MCF 10A (cell line): ENCODE measurements around the gene FKBP11. TPM values are rescaled to one million over a fixed set of nuclear protein-coding genes. Genes with fewer than 3 reads are reported as not detected.
A peak's percentile ranks its signal among the peaks of the same experiment; 100 is the strongest.

Source experiments
- Bru-seq: library from RNA; stranded (reverse); fragments of 400-500 nt; gene quantifications from one replicate; lab custom pipeline; 2021; lab: Mats Ljungman, UMichigan
- BruChase-seq, 2 experiments: library from RNA; stranded (reverse); fragments of 400-500 nt; gene quantifications; one replicate each; lab custom pipeline; 2021; lab: Mats Ljungman, UMichigan
- BruUV-seq: library from RNA; stranded (reverse); fragments of 400-500 nt; replicated peaks from 2 replicates; lab custom pipeline; 2021; lab: Mats Ljungman, UMichigan
- CTCF ChIA-PET: fragments of 300-600 bp; sonication (Branson Sonifier 250); formaldehyde crosslinking; extraction: SDS; loops from one replicate; lab custom pipeline; 2021; ENCODE audit warnings: antibody characterized with exemption, inconsistent platforms; lab: Yijun Ruan, JAX
- POLR2A ChIA-PET: fragments of 300-600, 350-650 bp; sonication (Branson Sonifier 250); formaldehyde crosslinking; extraction: SDS; loops from one replicate; lab custom pipeline; 2020; ENCODE audit warnings: antibody characterized with exemption, inconsistent platforms; lab: Yijun Ruan, JAX
- DNase-seq: peaks from one replicate; pipeline ENCODE4 v3.0.0-alpha.2; 2018; ENCODE audit not compliant: unreplicated experiment
- H3K27ac Mint-ChIP-seq: one replicate; pipeline ENCODE4 v1.8.0; 2022; ENCODE audit warnings: mild to moderate bottlenecking, low read depth, mixed read lengths; ENCODE audit not compliant: unreplicated experiment
- H3K27me3 Mint-ChIP-seq: one replicate; pipeline ENCODE4 v1.8.0; 2022; ENCODE audit warnings: mixed read lengths; ENCODE audit not compliant: insufficient read depth, unreplicated experiment
- H3K36me3 Mint-ChIP-seq: one replicate; pipeline ENCODE4 v1.8.0; 2022; ENCODE audit warnings: mild to moderate bottlenecking, moderate library complexity, mixed read lengths; ENCODE audit not compliant: insufficient read depth, unreplicated experiment
- H3K4me1 Mint-ChIP-seq: one replicate; pipeline ENCODE4 v1.8.0; 2022; ENCODE audit warnings: mixed read lengths; ENCODE audit not compliant: insufficient read depth, unreplicated experiment
- H3K4me3 Mint-ChIP-seq: one replicate; pipeline ENCODE4 v1.8.0; 2022; ENCODE audit warnings: mild to moderate bottlenecking, moderate library complexity, mixed read lengths; ENCODE audit not compliant: unreplicated experiment
- H3K9me3 Mint-ChIP-seq: one replicate; pipeline ENCODE4 v1.8.0; 2022; ENCODE audit warnings: mixed read lengths; ENCODE audit not compliant: unreplicated experiment
- intact Hi-C: fragments of 100-400 bp; cut with micrococcal nuclease; formaldehyde crosslinking; loops from 2 replicates; pipeline ENCODE4 v1.14.1; 2022
- long read RNA-seq: library from polyadenylated mRNA; stranded (forward); transcript quantifications from one replicate; pipeline ENCODE4 v2.0.0, GENCODE V29; 2022
- total RNA-seq: library from RNA; stranded (reverse); gene quantifications from 2 replicates; pipeline ENCODE4 v1.2.3, GENCODE V29; 2022
- TF ChIP-seq, protein P1 (sequence below): fragments of 200-600 bp; IDR thresholded peaks from one replicate; pipeline ENCODE4 v1.8.0; 2022; ENCODE audit warnings: antibody characterized with exemption, mild to moderate bottlenecking; ENCODE audit not compliant: unreplicated experiment

Gene FKBP11
- total RNA-seq (11.0 and 13.1 TPM in 2 replicates), Bru-seq, nascent RNA (percentile 79 among the genes with signal in this experiment), BruChase-seq, experiment 1, labeled RNA remaining after a 6-hour chase (percentile 96 among the genes with signal in this experiment), BruChase-seq, experiment 2, labeled RNA remaining after a 2-hour chase (percentile 95 among the genes with signal in this experiment)
- long read RNA-seq, partial matches to known transcripts, result 1 of 2 reads
- long read RNA-seq, other reads (novel, unspliced or antisense), result 1 of 2 reads

GRCh38 chr12:48925304-48926011, at the start of gene FKBP11:
FKBP11 (minus strand) TSS chr12:48925492; CDS start chr12:48925428, 64 bp downstream.
- Mint-ChIP-seq H3K27me3 (no peaks in the 10 kb centered on the region), H3K27ac (no peak within 1 kb of the TSS), H3K9me3 (no peaks in the 10 kb centered on the region), H3K36me3 (peaks cover 90% of the 10 kb centered on the region), H3K4me1 (no peaks in the 10 kb centered on the region), H3K4me3 (no peak within 1 kb of the TSS)
- no TSS peak for BruUV-seq
- DNase-seq, result no peak
- ChIA-PET CTCF (interaction anchor here (0.6 to 3.4 kb wide), 4 partner anchors 11 to 62 kb away, joined by 4 to 18 read pairs (median 5); partner anchors contain the start of gene WNT1), POLR2A (interaction anchor here (1.0 to 1.4 kb wide), 2 partner anchors 18 to 60 kb away, joined by 4 read pairs; partner anchors contain the start of gene RND1)
- intact Hi-C loops, result no loop called here
- TF ChIP-seq, protein P1, sequence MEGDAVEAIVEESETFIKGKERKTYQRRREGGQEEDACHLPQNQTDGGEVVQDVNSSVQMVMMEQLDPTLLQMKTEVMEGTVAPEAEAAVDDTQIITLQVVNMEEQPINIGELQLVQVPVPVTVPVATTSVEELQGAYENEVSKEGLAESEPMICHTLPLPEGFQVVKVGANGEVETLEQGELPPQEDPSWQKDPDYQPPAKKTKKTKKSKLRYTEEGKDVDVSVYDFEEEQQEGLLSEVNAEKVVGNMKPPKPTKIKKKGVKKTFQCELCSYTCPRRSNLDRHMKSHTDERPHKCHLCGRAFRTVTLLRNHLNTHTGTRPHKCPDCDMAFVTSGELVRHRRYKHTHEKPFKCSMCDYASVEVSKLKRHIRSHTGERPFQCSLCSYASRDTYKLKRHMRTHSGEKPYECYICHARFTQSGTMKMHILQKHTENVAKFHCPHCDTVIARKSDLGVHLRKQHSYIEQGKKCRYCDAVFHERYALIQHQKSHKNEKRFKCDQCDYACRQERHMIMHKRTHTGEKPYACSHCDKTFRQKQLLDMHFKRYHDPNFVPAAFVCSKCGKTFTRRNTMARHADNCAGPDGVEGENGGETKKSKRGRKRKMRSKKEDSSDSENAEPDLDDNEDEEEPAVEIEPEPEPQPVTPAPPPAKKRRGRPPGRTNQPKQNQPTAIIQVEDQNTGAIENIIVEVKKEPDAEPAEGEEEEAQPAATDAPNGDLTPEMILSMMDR, result no peak

- Mint-ChIP-seq H3K4me1 (peaks cover 20% of the 10 kb centered on the region), H3K9me3 (no peaks in the 10 kb centered on the region), H3K27ac (no peak overlapping the region), H3K4me3 (no peak overlapping the region), H3K36me3 (no peaks in the 10 kb centered on the region), H3K27me3 (peaks cover 23% of the 10 kb centered on the region)
- intact Hi-C loops, result no loop called here
- DNase-seq, result no peak
- TF ChIP-seq, protein P1, result peak; percentile 25
- no TSS peak for BruUV-seq
- ChIA-PET CTCF (interaction anchor here (1.6 kb wide), 1 partner anchor 14 kb away, joined by 8 read pairs; no protein-coding TSS in a partner anchor), POLR2A (interaction anchor here (0.6 kb wide), 1 partner anchor 38 kb away, joined by 4 read pairs; no protein-coding TSS in a partner anchor)
These were observed 48.8 kb upstream of the FKBP11 start for GRCh38 chr12:48973941-48974673.

DNA sequence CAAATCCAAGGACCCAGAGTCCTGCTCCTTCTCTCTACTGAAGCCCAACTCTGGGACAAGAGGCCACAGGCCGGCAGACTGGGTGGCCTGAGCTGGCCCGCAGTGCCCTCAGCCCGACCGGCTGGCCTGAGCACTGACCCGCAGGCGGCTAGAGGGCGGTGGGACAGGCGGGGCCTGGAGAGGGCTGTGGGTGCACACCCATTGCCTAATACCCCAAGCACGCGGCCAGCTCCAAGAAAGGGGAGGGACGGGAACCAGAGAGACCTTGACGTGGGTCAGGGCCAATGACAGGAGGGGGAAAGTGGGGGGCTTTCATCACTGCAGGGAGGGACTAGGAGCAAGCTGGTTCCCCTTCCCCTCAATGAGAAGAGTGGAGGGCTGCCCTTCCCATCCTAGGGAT, 48.2 kb upstream of the FKBP11 start:
- H3K27ac Mint-ChIP-seq, result no peak overlapping the region
- ChIA-PET POLR2A (interaction anchor here (0.6 kb wide), 1 partner anchor 38 kb away, joined by 4 read pairs; no protein-coding TSS in a partner anchor), CTCF (interaction anchor here (1.6 kb wide), 1 partner anchor 14 kb away, joined by 8 read pairs; no protein-coding TSS in a partner anchor)
- H3K27me3 Mint-ChIP-seq, result peaks cover 17% of the 10 kb centered on the region
- H3K4me1 Mint-ChIP-seq, result peaks cover 20% of the 10 kb centered on the region
- H3K36me3 Mint-ChIP-seq, result no peaks in the 10 kb centered on the region
- no TSS peak for BruUV-seq
- TF ChIP-seq, protein P1, result no peak
- no peak for DNase-seq
- H3K4me3 Mint-ChIP-seq, result no peak overlapping the region
- H3K9me3 Mint-ChIP-seq, result no peaks in the 10 kb centered on the region
- intact Hi-C loops, result no loop called here
